Measurements from ENCODE around the gene ERN2. TPM values are rescaled to one million over a fixed set of nuclear protein-coding genes. Genes with fewer than 3 reads are reported as not detected.
A peak's percentile ranks its signal among the peaks of the same experiment; 100 is the strongest.

The ERN2 gene
- total and polyA plus RNA-seq, 2 of the 13 experiments (the other 11 are each of a cell fraction or from before 2014, with no cell fraction given), result 2.2 to 3.5 TPM

DNA sequence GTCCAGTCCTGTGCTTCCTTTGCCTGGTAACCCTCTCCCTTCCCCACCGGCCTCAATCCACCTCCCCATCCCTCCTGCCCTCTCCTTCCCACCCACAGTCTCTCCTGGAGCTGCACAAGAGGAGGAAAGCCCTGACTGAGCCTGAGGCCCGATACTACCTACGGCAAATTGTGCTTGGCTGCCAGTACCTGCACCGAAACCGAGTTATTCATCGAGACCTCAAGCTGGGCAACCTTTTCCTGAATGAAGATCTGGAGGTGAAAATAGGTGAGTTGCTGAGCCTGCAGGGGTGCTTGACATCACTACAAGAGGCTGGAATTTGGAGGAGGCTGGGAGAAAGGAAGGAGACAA is 33.1 kb downstream of the ERN2 start (continued):
- no peak for TF ChIP-seq HDAC6 (IDR thresholded peaks at IDR 0.05; ENCODE audit: low read depth, low read length)
- TF ChIP-seq ZFY (CRISPR knock-in tag; IDR thresholded peaks at IDR 0.05), result 0 out of 2 replicates have a peak, but pooled peaks have one; percentile 4
- TF ChIP-seq TCF7L2 (IDR thresholded peaks at IDR 0.05; ENCODE audit: low read depth, low read length), result no peak
- TF ChIP-seq, protein P1, sequence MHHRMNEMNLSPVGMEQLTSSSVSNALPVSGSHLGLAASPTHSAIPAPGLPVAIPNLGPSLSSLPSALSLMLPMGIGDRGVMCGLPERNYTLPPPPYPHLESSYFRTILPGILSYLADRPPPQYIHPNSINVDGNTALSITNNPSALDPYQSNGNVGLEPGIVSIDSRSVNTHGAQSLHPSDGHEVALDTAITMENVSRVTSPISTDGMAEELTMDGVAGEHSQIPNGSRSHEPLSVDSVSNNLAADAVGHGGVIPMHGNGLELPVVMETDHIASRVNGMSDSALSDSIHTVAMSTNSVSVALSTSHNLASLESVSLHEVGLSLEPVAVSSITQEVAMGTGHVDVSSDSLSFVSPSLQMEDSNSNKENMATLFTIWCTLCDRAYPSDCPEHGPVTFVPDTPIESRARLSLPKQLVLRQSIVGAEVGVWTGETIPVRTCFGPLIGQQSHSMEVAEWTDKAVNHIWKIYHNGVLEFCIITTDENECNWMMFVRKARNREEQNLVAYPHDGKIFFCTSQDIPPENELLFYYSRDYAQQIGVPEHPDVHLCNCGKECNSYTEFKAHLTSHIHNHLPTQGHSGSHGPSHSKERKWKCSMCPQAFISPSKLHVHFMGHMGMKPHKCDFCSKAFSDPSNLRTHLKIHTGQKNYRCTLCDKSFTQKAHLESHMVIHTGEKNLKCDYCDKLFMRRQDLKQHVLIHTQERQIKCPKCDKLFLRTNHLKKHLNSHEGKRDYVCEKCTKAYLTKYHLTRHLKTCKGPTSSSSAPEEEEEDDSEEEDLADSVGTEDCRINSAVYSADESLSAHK (CRISPR knock-in tag; IDR thresholded peaks at IDR 0.05; ENCODE audit: borderline replicate concordance), result no peak
- TF ChIP-seq HNRNPUL1 (IDR thresholded peaks at IDR 0.05; ENCODE audit: low read depth, low read length), result no peak
- TF ChIP-seq ZNF746 (CRISPR knock-in tag; IDR thresholded peaks at IDR 0.05), result 0 out of 2 replicates have a peak, but pooled peaks have one; percentile 7
- TF ChIP-seq, protein P2, sequence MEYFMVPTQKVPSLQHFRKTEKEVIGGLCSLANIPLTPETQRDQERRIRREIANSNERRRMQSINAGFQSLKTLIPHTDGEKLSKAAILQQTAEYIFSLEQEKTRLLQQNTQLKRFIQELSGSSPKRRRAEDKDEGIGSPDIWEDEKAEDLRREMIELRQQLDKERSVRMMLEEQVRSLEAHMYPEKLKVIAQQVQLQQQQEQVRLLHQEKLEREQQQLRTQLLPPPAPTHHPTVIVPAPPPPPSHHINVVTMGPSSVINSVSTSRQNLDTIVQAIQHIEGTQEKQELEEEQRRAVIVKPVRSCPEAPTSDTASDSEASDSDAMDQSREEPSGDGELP (IDR thresholded peaks at IDR 0.05; ENCODE audit: borderline replicate concordance, low read depth), result no peak
- TF ChIP-seq PCBP2 (optimal IDR thresholded peaks at IDR 0.05; ENCODE audit: low read depth, low read length, poor library complexity, severe bottlenecking), result peak; percentile 89
- TF ChIP-seq ZBTB21 (CRISPR knock-in tag; IDR thresholded peaks at IDR 0.05), result no peak
- no peak for TF ChIP-seq ATM (IDR thresholded peaks at IDR 0.05; ENCODE audit: borderline replicate concordance)
- TF ChIP-seq MXI1 (IDR thresholded peaks at IDR 0.05; ENCODE audit: borderline replicate concordance, low read depth, low read length), result no peak
- no peak for TF ChIP-seq AHDC1 (CRISPR knock-in tag; IDR thresholded peaks at IDR 0.05; ENCODE audit: borderline replicate concordance)
- TF ChIP-seq ZC3H13 (CRISPR knock-in tag; IDR thresholded peaks at IDR 0.05), result 0 out of 2 replicates have a peak, but pooled peaks have one; percentile 54
- TF ChIP-seq RORA (CRISPR knock-in tag; IDR thresholded peaks at IDR 0.05), result no peak
- TF ChIP-seq ZNF546 (CRISPR knock-in tag; conservative IDR thresholded peaks at IDR 0.05), result no peak

Measured in HepG2 (cell line).